D721Med (cell line): Measurements from ENCODE around the gene TMC6.

Experiments
- DNase-seq: peaks from one replicate; pipeline ENCODE4 v3.0.0; 2011; ENCODE audit warnings: low spot score; ENCODE audit not compliant: insufficient read length
- FAIRE-seq: peaks from 2 replicates; lab custom pipeline; 2011; peaks lifted over from hg19 to GRCh38; lab: Jason Lieb, UNC
- TF ChIP-seq, protein P1 (sequence below): IDR thresholded peaks from 2 replicates; pipeline ENCODE4 v1.5.1; 2012; ENCODE audit warnings: mild to moderate bottlenecking, control low read depth; ENCODE audit not compliant: insufficient read depth; ENCODE audit errors: missing control alignments

The TMC6 gene

GRCh38 chr17:78064708-78065107 lies 63.8 kb downstream of the TMC6 start:
- no peak for DNase-seq
- no peak for FAIRE-seq
- TF ChIP-seq, protein P1, sequence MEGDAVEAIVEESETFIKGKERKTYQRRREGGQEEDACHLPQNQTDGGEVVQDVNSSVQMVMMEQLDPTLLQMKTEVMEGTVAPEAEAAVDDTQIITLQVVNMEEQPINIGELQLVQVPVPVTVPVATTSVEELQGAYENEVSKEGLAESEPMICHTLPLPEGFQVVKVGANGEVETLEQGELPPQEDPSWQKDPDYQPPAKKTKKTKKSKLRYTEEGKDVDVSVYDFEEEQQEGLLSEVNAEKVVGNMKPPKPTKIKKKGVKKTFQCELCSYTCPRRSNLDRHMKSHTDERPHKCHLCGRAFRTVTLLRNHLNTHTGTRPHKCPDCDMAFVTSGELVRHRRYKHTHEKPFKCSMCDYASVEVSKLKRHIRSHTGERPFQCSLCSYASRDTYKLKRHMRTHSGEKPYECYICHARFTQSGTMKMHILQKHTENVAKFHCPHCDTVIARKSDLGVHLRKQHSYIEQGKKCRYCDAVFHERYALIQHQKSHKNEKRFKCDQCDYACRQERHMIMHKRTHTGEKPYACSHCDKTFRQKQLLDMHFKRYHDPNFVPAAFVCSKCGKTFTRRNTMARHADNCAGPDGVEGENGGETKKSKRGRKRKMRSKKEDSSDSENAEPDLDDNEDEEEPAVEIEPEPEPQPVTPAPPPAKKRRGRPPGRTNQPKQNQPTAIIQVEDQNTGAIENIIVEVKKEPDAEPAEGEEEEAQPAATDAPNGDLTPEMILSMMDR = no peak

DNA sequence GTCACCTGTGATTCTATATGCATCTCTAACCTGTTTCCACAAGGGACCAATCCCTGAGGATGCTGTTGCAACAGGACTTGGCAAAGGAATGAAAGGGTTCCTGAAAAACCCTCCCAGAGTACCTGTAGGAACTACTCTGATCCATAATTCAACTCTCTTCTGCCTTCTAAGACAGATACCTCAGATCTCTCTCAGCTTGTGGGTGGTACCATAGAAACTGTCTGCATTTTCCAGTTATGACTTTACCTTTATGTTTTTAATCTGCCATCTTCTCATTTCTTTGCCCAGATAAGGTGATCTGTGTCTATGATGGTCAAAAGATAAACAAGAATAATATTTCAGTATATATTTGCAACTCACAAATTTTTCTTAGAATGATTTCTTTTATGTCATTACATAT lies 65.1 kb downstream of the TMC6 start:
- FAIRE-seq (no peak), DNase-seq (no peak)
- TF ChIP-seq, protein P1 = no peak

DNA sequence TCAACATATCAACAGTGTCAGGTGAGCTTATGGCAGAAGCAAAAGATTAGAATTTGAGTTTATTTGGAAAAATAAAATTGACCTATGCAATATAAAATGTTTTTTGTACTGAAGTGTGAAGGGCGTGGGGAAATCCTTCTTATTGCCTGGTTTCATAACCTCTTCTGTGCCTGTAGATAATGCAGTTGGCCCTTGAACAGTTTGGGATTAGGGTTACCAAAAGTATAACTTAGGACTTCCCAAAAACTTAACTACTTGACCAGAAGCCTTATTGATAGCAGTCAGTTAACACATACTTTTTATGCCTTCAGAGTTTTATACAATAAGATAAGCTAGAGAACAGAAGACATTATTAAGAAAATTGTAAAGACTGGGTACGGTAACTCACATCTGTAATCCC lies 66.0 kb downstream of the TMC6 start:
- TF ChIP-seq, protein P1 = no peak
- FAIRE-seq (no peak), DNase-seq (no peak)
